Measurements from ENCODE around the gene ANKRD42.

The ANKRD42 gene

GRCh38 chr11:83193315-83194280 is at the start of gene ANKRD42:
TSS of gene ANKRD42 (plus strand) at chr11:83193712. CDS start at chr11:83194671, 959 bp downstream.
- in situ Hi-C loops (cut with HindIII; ENCODE audit: low sequenced_read_pairs), result no loop called here

- in situ Hi-C loops (cut with HindIII; ENCODE audit: low sequenced_read_pairs), result no loop called here
Measured at GRCh38 chr11:83147895-83148294, 45.6 kb upstream of the ANKRD42 start.

- in situ Hi-C loops (cut with HindIII; ENCODE audit: low sequenced_read_pairs), result no loop called here
Measured at GRCh38 chr11:83150450-83150849, 43.1 kb upstream of the ANKRD42 start.

GRCh38 chr11:83151274-83151977 is 42.1 kb upstream of the ANKRD42 start:
- in situ Hi-C loops (cut with HindIII; ENCODE audit: low sequenced_read_pairs), result no loop called here

DNA sequence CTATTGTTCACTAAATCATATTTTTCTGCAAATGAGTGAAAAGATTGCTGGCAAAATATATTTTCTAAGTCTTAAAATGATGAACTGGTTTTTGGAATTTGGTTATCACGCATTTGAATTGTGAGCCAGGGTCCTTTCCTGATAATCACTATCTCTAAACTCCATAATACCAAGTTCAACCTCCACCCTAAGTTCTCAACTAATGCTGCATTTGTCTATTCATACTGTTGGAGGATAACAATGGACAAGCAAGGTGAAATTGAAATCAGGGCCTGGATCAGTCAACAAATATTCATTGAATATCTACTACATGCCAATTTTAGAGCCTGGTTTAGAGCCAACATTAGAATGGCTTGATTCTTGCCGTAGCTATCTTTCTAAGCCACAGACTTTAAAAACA is 41.2 kb upstream of the ANKRD42 start:
- in situ Hi-C loops (cut with HindIII; ENCODE audit: low sequenced_read_pairs), result no loop called here

- in situ Hi-C loops (cut with HindIII; ENCODE audit: low sequenced_read_pairs), result no loop called here
Measured at GRCh38 chr11:83153764-83154163, 39.7 kb upstream of the ANKRD42 start.

- in situ Hi-C loops (cut with HindIII; ENCODE audit: low sequenced_read_pairs), result loop anchor here (5.0 kb wide), 1 partner anchor 39 kb away; no protein-coding TSS in a partner anchor
Measured at GRCh38 chr11:83156144-83156995, 37.1 kb upstream of the ANKRD42 start.

DNA sequence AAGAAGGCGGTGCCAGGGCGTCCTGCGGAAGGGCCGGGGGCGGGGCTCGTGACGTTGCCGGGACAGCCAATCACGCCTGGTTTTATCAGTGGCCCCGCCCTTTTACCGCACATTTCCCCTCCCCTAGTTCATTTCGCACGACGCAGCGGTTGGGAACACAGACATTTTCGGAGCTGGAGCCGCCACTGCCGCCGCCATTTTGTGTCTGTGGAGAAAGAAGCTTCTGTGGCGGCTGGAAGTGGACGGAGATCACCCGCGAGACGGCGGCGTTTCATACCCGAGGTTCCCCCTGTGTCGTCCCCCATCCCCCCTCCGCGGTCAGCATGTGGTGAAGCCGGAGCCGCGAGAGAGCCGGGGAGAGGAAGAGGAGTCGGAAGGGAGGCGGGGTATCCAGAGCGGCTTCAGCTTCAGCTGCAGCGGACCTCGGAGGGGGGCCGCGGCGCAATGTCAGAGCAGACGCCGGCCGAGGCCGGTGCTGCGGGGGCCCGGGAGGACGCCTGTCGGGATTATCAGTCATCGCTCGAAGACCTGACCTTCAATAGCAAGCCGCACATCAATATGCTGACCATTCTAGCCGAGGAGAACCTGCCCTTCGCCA is 36.4 kb upstream of the ANKRD42 start, which contains the start of gene PCF11:
Gene PCF11 (plus strand): TSS at position 136 of the 598 bp plus-strand sequence. CDS start 309 bp downstream, at position 445.
- in situ Hi-C loops (cut with HindIII; ENCODE audit: low sequenced_read_pairs), result loop anchor here (5.0 kb wide), 1 partner anchor 40 kb away; no protein-coding TSS in a partner anchor

DNA sequence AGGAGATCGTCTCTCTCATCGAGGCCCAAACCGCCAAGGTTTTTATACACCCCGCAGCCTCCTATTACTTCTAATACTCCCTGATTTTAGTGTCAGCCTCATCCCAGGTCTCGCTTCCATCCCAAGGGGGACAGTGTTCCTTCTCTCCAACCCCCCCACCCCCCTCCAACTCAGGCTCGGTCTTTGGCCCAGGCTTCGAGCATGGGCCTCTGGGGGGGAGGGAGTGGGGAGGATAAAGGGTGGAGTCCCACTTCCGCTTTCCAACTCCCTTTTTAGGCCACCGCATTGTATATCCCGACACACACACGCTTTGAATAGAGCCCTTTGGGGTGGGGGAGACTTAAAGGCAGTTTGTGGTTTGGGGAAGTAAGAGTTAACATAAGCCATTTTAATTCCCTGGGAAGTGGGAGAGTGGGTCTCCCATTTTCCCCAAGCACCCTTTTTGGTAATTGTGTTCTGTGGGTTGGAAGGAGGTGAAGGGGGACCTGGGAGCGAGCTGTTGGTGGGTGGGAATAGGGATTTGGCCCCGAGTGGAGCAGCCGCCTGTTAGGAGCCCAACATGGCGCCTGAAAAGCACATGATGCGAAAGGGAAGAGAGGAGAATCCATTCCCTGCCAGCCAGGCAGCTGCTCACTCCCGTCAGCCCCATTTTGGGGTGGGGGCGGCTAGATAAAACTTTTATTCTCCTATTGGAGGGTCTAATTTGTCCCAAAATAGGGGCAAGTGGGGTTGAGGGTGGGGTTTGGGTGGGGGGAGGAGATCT is 35.7 kb upstream of the ANKRD42 start:
- in situ Hi-C loops (cut with HindIII; ENCODE audit: low sequenced_read_pairs), result loop anchor here (5.0 kb wide), 1 partner anchor 40 kb away; no protein-coding TSS in a partner anchor

DNA sequence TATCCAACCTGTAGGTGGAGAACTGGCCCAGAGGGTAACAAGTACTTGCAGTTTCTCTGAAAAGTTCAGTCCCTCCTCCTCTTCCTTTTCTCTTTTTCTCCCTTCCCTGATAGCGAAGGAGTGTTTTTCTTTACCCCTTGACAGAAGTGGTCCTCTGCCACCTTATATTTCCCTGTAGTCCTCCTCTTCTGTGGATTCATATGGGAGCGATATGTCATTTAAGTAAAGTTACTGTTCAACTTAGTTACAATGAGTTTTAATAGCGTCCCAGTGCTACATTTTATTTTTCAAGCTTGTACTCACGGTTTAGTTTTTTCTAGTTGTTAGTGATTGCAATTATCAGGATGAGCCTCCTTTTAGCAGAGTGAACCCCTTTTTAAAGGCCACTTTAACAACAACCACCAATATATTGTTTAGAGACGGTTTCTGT is 35.1 kb upstream of the ANKRD42 start:
- in situ Hi-C loops (cut with HindIII; ENCODE audit: low sequenced_read_pairs), result loop anchor here (5.0 kb wide), 1 partner anchor 41 kb away; no protein-coding TSS in a partner anchor

GRCh38 chr11:83158965-83159901 is 34.3 kb upstream of the ANKRD42 start:
- in situ Hi-C loops (cut with HindIII; ENCODE audit: low sequenced_read_pairs), result loop anchor here (5.0 kb wide), 1 partner anchor 42 kb away; no protein-coding TSS in a partner anchor

GRCh38 chr11:83159902-83160865 is 33.3 kb upstream of the ANKRD42 start:
- in situ Hi-C loops (cut with HindIII; ENCODE audit: low sequenced_read_pairs), result loop anchor here (5.0 kb wide), 2 partner anchors 43 to 97 kb away; no protein-coding TSS in a partner anchor

DNA sequence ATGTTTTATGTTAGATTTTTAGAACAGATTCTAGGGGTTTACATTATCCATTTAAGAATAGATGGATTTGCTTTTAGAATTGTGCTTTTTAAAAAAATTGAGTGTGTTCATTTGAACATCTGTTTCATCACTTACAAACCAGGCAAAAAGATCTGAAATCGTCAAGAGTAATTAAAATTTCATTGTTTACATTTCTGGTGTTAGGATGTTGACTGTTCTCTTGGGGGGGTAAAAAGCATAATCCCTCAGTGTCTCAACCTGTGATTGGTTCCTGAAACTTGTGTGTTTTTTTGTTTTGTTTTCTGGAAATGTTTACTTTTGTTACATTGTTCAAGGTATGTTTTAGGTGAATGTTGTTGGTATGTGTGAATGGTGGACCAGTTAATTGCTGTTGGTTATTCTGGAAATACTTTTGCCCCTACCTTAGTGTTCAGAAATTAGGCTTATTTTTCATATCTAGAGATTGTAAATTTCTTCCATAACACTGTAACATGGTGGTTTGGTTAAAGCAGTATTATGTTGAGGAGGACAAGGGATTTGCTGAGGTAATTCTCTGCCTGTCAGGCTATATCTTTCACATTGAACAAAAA is 31.8 kb upstream of the ANKRD42 start:
- in situ Hi-C loops (cut with HindIII; ENCODE audit: low sequenced_read_pairs), result loop anchor here (5.0 kb wide), 1 partner anchor 96 kb away; no protein-coding TSS in a partner anchor

GRCh38 chr11:83162377-83162776 is 31.1 kb upstream of the ANKRD42 start:
- in situ Hi-C loops (cut with HindIII; ENCODE audit: low sequenced_read_pairs), result loop anchor here (5.0 kb wide), 1 partner anchor 95 kb away; no protein-coding TSS in a partner anchor

DNA sequence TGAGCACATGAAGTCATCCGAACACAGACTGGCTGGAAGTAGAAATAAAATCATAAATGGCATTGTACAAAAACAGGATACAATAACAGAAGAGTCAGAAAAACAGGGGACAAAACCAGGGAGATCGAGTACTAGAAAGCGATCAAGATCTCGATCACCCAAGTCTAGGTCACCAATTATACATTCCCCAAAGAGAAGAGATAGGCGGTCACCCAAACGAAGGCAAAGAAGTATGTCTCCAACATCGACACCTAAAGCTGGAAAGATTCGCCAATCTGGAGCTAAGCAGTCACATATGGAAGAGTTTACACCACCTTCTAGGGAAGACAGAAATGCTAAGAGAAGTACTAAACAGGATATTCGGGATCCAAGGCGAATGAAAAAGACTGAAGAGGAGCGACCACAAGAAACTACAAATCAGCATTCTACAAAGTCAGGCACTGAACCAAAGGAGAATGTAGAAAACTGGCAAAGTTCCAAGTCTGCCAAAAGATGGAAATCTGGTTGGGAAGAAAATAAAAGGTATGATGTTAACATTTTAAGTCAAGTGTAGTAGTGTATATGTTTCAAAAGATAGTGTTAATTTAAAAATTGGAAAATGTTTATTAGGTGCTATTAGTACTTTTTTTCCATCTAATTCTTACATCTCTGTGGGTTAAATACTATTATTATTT is 27.2 kb upstream of the ANKRD42 start:
- in situ Hi-C loops (cut with HindIII; ENCODE audit: low sequenced_read_pairs), result no loop called here

- in situ Hi-C loops (cut with HindIII; ENCODE audit: low sequenced_read_pairs), result no loop called here
Measured at GRCh38 chr11:83168756-83169155, 24.8 kb upstream of the ANKRD42 start.
